Measurements from ENCODE around the gene ERICH2.

Gene ERICH2

GRCh38 chr2:170774074-170774473 is 3.9 kb downstream of the ERICH2 start (continued):
- TF ChIP-seq PRDM10 (tag by site-specific recombination; IDR thresholded peaks at IDR 0.05) (no peak), PRDM6 (tag by site-specific recombination; IDR thresholded peaks at IDR 0.05) (no peak), ZNF350 (tag by site-specific recombination; IDR thresholded peaks at IDR 0.05) (no peak), PRDM2 (tag by site-specific recombination; IDR thresholded peaks at IDR 0.05; ENCODE audit: borderline replicate concordance) (no peak)

- Histone ChIP-seq H3K27ac (ENCODE audit: extremely low read depth, low read depth, low read length) (no peak overlapping the region), H3K36me3 (ENCODE audit: control insufficient read depth in 2 of 2, insufficient read depth in 1 of 2, low read length in 2 of 2) (no peaks in the 10 kb centered on the region), H3K4me3 (ENCODE audit: low read depth, low read length) (no peak overlapping the region), H3K4me1 (ENCODE audit: control insufficient read depth, insufficient read depth, low read length) (no peaks in the 10 kb centered on the region), H3K9me3 (ENCODE audit: control insufficient read depth, insufficient read depth, low read depth, low read length) (no peaks in the 10 kb centered on the region)
- ChIA-PET CTCF (interaction anchor here (0.6 kb wide), 1 partner anchor 409 kb away, joined by 3 read pairs; no protein-coding TSS in a partner anchor), POLR2A (no interaction called here)
- TF ChIP-seq ZSCAN18 (tag by site-specific recombination; IDR thresholded peaks at IDR 0.05), result no peak
- TF ChIP-seq ZNF26 (tag by site-specific recombination; IDR thresholded peaks at IDR 0.05), result no peak
- TF ChIP-seq ELK4 (IDR thresholded peaks at IDR 0.05; ENCODE audit: borderline replicate concordance, low read depth, low read length), result no peak
- TF ChIP-seq ZNF274 (IDR thresholded peaks at IDR 0.05; ENCODE audit: low read length), result no peak
- TF ChIP-seq ZNF274 (tag by site-specific recombination; IDR thresholded peaks at IDR 0.05; ENCODE audit: borderline replicate concordance), result no peak
These were observed 8.7 kb downstream of the ERICH2 start for GRCh38 chr2:170778900-170779299.

Measured in HEK293 (cell line).